Activated naive CD8-positive, alpha-beta T cell treated with anti-CD3 and anti-CD28 coated beads, Interleukin-2, amount 50 U/mL, for 16 hours (primary cell): ENCODE measurements around the gene CRTC1.
"Not testable (repeated sequence)": the region's sequence is repeated elsewhere in the genome, so short reads cannot be mapped to it uniquely, and the experiment has no call there.

Experiments
- DNase-seq: peaks from one replicate; pipeline ENCODE4 v3.0.0-alpha.2; 2020; ENCODE audit warnings: low read depth, low spot score

CRTC1 gene

GRCh38 chr19:18701250-18701608, 17.7 kb downstream of the CRTC1 start:
- no peak for DNase-seq

GRCh38 chr19:18704054-18704453, 20.6 kb downstream of the CRTC1 start:
- no peak for DNase-seq

- no peak for DNase-seq
Measured at GRCh38 chr19:18704971-18705370, 21.5 kb downstream of the CRTC1 start.

GRCh38 chr19:18708452-18709231, 25.2 kb downstream of the CRTC1 start:
- DNase-seq: no peak

GRCh38 chr19:18709546-18709945, 26.1 kb downstream of the CRTC1 start:
- DNase-seq: no peak

- DNase-seq: no peak
Measured at GRCh38 chr19:18710186-18710585, 26.7 kb downstream of the CRTC1 start.

GRCh38 chr19:18710996-18711751, 27.7 kb downstream of the CRTC1 start:
- no peak for DNase-seq

- no peak for DNase-seq
Measured at GRCh38 chr19:18711893-18712292, 28.4 kb downstream of the CRTC1 start.

- DNase-seq: no peak
Measured at GRCh38 chr19:18712981-18713380, 29.5 kb downstream of the CRTC1 start.

GRCh38 chr19:18713550-18714117, 30.2 kb downstream of the CRTC1 start:
- no peak for DNase-seq

- no peak for DNase-seq
Measured at GRCh38 chr19:18715416-18715815, 31.9 kb downstream of the CRTC1 start.

GRCh38 chr19:18716857-18717256, 33.4 kb downstream of the CRTC1 start:
- no peak for DNase-seq

GRCh38 chr19:18717601-18718000, 34.1 kb downstream of the CRTC1 start:
- no peak for DNase-seq

GRCh38 chr19:18718015-18718526, 34.6 kb downstream of the CRTC1 start:
- DNase-seq: no peak

GRCh38 chr19:18718846-18719458, 35.5 kb downstream of the CRTC1 start:
- no peak for DNase-seq

GRCh38 chr19:18719541-18719940, 36.1 kb downstream of the CRTC1 start:
- DNase-seq: no peak

- DNase-seq: no peak
Measured at GRCh38 chr19:18723871-18724377, 40.4 kb downstream of the CRTC1 start.

GRCh38 chr19:18725841-18726770, 42.6 kb downstream of the CRTC1 start:
- DNase-seq: no peak

- no peak for DNase-seq
Measured at GRCh38 chr19:18726846-18727245, 43.4 kb downstream of the CRTC1 start.

- not testable (repeated sequence) for DNase-seq
Measured at GRCh38 chr19:18727602-18728001, 44.1 kb downstream of the CRTC1 start.
